ENCODE data around the gene DTNB. TPM values are rescaled to one million over a fixed set of nuclear protein-coding genes. Genes with fewer than 3 reads are reported as not detected.

DTNB gene
- total and polyA plus RNA-seq, 2 of the 4 experiments (the other 2 are of a cell fraction), result 3.8 to 5.3 TPM

DNA sequence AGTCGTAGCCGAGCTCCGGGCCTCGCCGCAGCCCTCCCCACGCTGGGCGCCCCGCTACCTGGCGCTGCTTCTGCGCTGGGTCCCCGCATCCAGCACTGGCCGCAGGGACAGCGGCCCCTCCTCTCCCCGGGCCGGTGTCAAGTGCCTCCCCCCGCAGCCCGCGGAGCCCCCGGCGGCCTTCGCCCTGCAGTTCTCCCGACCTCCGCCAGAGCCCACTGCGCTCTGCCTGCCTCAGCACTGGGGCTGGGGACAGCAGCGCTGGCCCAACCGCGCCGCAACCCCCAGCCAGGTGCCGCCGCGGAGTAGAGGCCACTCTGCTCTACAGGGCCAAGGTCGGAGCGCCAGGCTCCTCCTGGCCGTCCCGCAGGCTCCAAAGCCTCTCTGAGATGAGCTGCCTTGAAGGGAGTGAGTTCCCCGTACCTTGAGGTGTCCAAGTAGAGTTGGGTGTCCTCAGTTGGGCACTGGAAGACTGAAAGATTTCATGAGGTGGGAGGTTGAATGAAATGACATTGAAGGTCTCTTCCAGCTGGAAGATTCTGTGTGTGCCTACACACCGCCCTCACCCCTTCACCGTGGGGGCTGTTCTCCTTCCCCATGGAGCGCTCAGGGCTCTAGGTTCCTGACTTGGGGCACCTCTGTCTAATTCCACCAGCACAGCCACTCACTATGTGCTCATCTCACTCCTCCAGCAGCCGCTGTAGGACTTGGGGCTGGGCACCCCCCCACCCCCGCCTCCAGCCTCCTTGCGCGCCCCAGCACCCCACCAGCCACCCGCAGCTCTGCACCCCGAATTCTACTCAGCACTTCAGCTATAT is 330.8 kb downstream of the DTNB start:
- Histone ChIP-seq H3K9me3 (ENCODE audit: control insufficient read depth, insufficient read depth, low read length) (no peaks in the 10 kb centered on the region), H3K9ac (ENCODE audit: low read depth, low read length) (no peak overlapping the region), H3K18ac (ENCODE audit: low read depth, low read length) (no peak overlapping the region), H3K4me1 (ENCODE audit: control insufficient read depth, insufficient read depth, low read length) (peaks cover 12% of the 10 kb centered on the region; the same call in 1 of the 2 replicates), H2AFZ (replicated peaks; ENCODE audit: low read length, poor library complexity) (peak overlapping the region; percentile 95), H2AK5ac (ENCODE audit: low read depth, low read length) (peak overlapping the region; percentile 16; the same call in 1 of the 2 replicates), H3K4me2 (ENCODE audit: low read depth, low read length) (peak overlapping the region; percentile 77), H4K20me1 (ENCODE audit: insufficient read depth, low read length) (peaks cover 22% of the 10 kb centered on the region), H3K27ac (ENCODE audit: insufficient read depth, low read length) (no peak overlapping the region; the same call in 1 of the 2 replicates), H2BK20ac (ENCODE audit: low read depth, low read length) (no peak overlapping the region), H4K91ac (ENCODE audit: insufficient read depth, low read depth, low read length) (no peak overlapping the region), H3K23ac (ENCODE audit: low read depth, low read length) (0 out of 2 replicates have a peak overlapping the region, but pooled peaks have one; percentile 49), H4K5ac (ENCODE audit: low read depth, low read length) (no peak overlapping the region), H3K14ac (replicated peaks; ENCODE audit: low read depth, low read length) (no peak overlapping the region), H3K56ac (ENCODE audit: extremely low read depth, insufficient read depth, low read length) (no peak overlapping the region), H2BK15ac (ENCODE audit: low read depth, low read length) (no peak overlapping the region), H3K4me3 (ENCODE audit: insufficient read depth, low read depth, low read length) (peak overlapping the region; percentile 60), H2AK9ac (replicated peaks; ENCODE audit: low read depth, low read length, poor library complexity) (peak overlapping the region; percentile 95), H2BK120ac (ENCODE audit: low read depth, low read length) (no peak overlapping the region), H4K8ac (ENCODE audit: low read depth in 2 of 2, low read length in 2 of 2) (no peak overlapping the region), H3K9me1 (ENCODE audit: insufficient read depth, low read length) (peaks cover 5% of the 10 kb centered on the region; the same call in 1 of the 2 replicates), H3K79me1 (ENCODE audit: low read depth in 1 of 2, low read length in 2 of 2) (peaks cover 0 to 26% of the 10 kb centered on the region in 2 experiments; a peak in 1 of 4 replicates), H3K36me3 (ENCODE audit: control insufficient read depth, insufficient read depth, low read length) (no peaks in the 10 kb centered on the region), H3K4ac (ENCODE audit: low read depth, low read length) (no peak overlapping the region), H2BK5ac (ENCODE audit: low read depth, low read length, poor library complexity, severe bottlenecking) (no peak overlapping the region), H3K27me3 (ENCODE audit: control insufficient read depth, insufficient read depth, low read length) (no peaks in the 10 kb centered on the region)
- ATAC-seq (ENCODE audit: low read depth) (peak; percentile 87), DNase-seq (peak; percentile 82)
- WGBS, 2 experiments (ENCODE audit: extremely low coverage in 2 of 2, insufficient read length in 1 of 2), result 8% methylated on average over 19 of the region's 45 CpGs; no CpG with 5 or more reads in 1 of the 2 experiments
- intact Hi-C loops (cut with micrococcal nuclease) (loop anchor here (1.0 to 2.0 kb wide), 3 partner anchors 34 to 225 kb away; no protein-coding TSS in a partner anchor), dilution Hi-C loops (cut with HindIII; ENCODE audit: low sequenced_read_pairs, unreplicated experiment) (no loop called here), in situ Hi-C loops (cut with MboI; ENCODE audit: low sequenced_read_pairs) (no loop called here)
- no TSS peak for BruUV-seq (replicated peaks)
- POLR2A ChIA-PET (ENCODE audit: unreplicated experiment), result no interaction called here
- CTCF ChIA-PET, result interaction anchor here (0.6 kb wide), 1 partner anchor 1025 kb away, joined by 6 read pairs; no protein-coding TSS in a partner anchor
- TF ChIP-seq NFE2L2 (IDR thresholded peaks at IDR 0.05; ENCODE audit: low read depth, low read length), result no peak
- no peak for TF ChIP-seq RFX5 (IDR thresholded peaks at IDR 0.05; ENCODE audit: low read depth, low read length)
- TF ChIP-seq MAZ (IDR thresholded peaks at IDR 0.05; ENCODE audit: borderline replicate concordance, low read depth, low read length), result peak; percentile 96
- TF ChIP-seq SMC3 (IDR thresholded peaks at IDR 0.05; ENCODE audit: low read depth, low read length), result peak; percentile 65
- TF ChIP-seq FOS (IDR thresholded peaks at IDR 0.05; ENCODE audit: low read depth, low read length), result no peak
- TF ChIP-seq, protein P1, sequence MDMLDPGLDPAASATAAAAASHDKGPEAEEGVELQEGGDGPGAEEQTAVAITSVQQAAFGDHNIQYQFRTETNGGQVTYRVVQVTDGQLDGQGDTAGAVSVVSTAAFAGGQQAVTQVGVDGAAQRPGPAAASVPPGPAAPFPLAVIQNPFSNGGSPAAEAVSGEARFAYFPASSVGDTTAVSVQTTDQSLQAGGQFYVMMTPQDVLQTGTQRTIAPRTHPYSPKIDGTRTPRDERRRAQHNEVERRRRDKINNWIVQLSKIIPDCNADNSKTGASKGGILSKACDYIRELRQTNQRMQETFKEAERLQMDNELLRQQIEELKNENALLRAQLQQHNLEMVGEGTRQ (IDR thresholded peaks at IDR 0.05; ENCODE audit: low read depth, low read length), result no peak
- no peak for TF ChIP-seq MAFK (IDR thresholded peaks at IDR 0.05; ENCODE audit: low read depth, low read length)
- TF ChIP-seq, protein P2, sequence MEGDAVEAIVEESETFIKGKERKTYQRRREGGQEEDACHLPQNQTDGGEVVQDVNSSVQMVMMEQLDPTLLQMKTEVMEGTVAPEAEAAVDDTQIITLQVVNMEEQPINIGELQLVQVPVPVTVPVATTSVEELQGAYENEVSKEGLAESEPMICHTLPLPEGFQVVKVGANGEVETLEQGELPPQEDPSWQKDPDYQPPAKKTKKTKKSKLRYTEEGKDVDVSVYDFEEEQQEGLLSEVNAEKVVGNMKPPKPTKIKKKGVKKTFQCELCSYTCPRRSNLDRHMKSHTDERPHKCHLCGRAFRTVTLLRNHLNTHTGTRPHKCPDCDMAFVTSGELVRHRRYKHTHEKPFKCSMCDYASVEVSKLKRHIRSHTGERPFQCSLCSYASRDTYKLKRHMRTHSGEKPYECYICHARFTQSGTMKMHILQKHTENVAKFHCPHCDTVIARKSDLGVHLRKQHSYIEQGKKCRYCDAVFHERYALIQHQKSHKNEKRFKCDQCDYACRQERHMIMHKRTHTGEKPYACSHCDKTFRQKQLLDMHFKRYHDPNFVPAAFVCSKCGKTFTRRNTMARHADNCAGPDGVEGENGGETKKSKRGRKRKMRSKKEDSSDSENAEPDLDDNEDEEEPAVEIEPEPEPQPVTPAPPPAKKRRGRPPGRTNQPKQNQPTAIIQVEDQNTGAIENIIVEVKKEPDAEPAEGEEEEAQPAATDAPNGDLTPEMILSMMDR (conservative IDR thresholded peaks at IDR 0.05; ENCODE audit: low read depth, low read length), result peak; percentile 97
- TF ChIP-seq CEBPB (IDR thresholded peaks at IDR 0.05; ENCODE audit: low read depth, low read length), result no peak
- no peak for TF ChIP-seq POLR2A (IDR thresholded peaks at IDR 0.05; ENCODE audit: low read depth, low read length)
- TF ChIP-seq, protein P3, sequence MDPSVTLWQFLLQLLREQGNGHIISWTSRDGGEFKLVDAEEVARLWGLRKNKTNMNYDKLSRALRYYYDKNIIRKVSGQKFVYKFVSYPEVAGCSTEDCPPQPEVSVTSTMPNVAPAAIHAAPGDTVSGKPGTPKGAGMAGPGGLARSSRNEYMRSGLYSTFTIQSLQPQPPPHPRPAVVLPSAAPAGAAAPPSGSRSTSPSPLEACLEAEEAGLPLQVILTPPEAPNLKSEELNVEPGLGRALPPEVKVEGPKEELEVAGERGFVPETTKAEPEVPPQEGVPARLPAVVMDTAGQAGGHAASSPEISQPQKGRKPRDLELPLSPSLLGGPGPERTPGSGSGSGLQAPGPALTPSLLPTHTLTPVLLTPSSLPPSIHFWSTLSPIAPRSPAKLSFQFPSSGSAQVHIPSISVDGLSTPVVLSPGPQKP (IDR thresholded peaks at IDR 0.05; ENCODE audit: borderline replicate concordance, low read depth, low read length), result no peak
- TF ChIP-seq BHLHE40 (IDR thresholded peaks at IDR 0.05; ENCODE audit: low read depth, low read length), result no peak
- TF ChIP-seq RCOR1 (IDR thresholded peaks at IDR 0.05; ENCODE audit: insufficient replicate concordance, low read length), result peak; percentile 95
- peak; percentile 62 for TF ChIP-seq MXI1 (IDR thresholded peaks at IDR 0.05; ENCODE audit: borderline replicate concordance, low read depth, low read length)
